ENCODE measurements around the gene FBXO2.

DNA sequence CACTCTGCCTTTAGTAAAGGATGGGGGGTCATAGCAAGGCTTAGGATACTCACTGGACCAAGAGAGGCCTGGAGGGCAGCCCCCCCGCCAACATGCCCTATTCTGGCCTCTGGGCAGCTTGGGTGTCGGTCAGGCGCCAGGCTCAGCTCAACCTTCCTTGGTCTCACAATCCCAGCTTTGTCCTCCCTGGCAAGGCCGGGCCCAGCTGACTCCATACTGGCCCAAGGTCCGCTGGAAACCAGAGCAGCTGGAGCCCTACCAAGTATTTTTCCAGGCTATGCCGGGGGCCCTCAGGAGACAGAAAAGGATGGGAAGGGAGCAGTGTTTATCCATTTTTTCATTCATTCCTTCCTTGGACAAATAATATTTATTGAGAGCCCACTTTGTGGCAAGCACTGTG lies 6.2 kb downstream of the FBXO2 start:
- no peak for TF ChIP-seq POLR2A (IDR thresholded peaks at IDR 0.05)
- TF ChIP-seq, protein P1, sequence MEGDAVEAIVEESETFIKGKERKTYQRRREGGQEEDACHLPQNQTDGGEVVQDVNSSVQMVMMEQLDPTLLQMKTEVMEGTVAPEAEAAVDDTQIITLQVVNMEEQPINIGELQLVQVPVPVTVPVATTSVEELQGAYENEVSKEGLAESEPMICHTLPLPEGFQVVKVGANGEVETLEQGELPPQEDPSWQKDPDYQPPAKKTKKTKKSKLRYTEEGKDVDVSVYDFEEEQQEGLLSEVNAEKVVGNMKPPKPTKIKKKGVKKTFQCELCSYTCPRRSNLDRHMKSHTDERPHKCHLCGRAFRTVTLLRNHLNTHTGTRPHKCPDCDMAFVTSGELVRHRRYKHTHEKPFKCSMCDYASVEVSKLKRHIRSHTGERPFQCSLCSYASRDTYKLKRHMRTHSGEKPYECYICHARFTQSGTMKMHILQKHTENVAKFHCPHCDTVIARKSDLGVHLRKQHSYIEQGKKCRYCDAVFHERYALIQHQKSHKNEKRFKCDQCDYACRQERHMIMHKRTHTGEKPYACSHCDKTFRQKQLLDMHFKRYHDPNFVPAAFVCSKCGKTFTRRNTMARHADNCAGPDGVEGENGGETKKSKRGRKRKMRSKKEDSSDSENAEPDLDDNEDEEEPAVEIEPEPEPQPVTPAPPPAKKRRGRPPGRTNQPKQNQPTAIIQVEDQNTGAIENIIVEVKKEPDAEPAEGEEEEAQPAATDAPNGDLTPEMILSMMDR (IDR thresholded peaks at IDR 0.05), result no peak

Measured in transverse colon (tissue), 3 donors.